ENCODE measurements around the gene TMEM132E.

The TMEM132E gene

GRCh38 chr17:34634551-34635160 lies 55.3 kb downstream of the TMEM132E start:
- DNase-seq (ENCODE audit: low read depth), result no peak

DNA sequence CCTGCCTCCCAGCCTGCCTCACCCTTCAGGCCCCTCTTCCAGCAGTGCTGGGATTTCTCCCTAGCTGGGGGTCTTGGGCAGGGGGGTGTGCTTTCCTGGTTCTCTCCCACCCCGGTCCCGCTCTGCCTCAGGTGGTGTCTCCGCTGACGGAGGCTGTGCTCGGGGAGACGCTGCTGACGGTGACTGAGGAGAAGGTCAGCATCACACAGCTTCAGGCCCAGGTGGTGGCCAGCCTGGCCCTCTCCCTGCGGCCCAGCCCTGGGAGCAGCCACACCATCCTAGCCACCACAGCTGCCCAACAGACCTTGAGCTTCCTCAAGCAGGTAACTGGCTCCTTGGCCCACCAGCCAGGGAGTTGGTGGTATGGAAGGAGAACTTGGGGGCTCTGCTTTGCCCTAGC lies 56.5 kb downstream of the TMEM132E start:
- no peak for DNase-seq (ENCODE audit: low read depth)

GRCh38 chr17:34637041-34637547 lies 57.7 kb downstream of the TMEM132E start:
- no peak for DNase-seq (ENCODE audit: low read depth)

GRCh38 chr17:34637548-34638525 lies 58.5 kb downstream of the TMEM132E start:
- DNase-seq (ENCODE audit: low read depth), result peak; percentile 21

GRCh38 chr17:34638526-34639260 lies 59.3 kb downstream of the TMEM132E start:
- no peak for DNase-seq (ENCODE audit: low read depth)

DNA sequence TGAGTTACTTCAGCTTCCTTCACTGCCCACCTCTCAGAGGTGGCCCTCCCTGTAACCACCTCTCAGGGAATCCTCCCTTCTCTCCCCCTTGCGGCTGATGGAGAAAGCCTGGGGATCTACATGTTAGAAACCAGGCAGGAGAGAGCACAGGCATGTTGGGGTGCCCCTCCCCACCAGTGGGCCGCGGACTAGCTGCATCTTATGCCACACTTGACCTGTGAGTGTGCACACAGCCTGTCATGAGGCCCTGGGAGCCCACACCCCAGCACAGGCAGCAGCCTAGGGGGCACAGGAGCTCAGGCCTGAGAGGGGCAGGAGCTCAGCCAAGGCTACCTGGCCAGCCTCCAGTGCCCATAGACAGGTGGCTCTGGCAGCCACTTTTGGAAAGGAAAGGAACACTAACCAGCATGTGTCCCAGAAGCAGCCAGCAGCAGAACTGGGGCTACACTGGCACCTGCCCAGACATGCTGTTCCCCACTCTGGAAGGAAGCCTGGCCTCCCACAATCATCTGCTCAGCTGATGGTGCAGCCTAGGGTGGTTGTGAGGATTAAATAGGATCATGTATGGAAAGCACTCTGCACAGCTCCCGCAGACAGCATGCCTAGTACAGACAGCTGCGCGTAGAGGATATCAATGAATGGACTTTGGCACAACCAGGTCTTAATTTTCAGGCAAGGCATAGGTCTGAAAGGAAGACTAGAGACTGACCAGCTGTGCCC lies 60.5 kb downstream of the TMEM132E start:
- no peak for DNase-seq (ENCODE audit: low read depth)

- DNase-seq (ENCODE audit: low read depth), result no peak
These were observed 62.0 kb downstream of the TMEM132E start for GRCh38 chr17:34641368-34641767.

- DNase-seq (ENCODE audit: low read depth), result no peak
These were observed 65.7 kb downstream of the TMEM132E start for GRCh38 chr17:34644941-34645550.

DNA sequence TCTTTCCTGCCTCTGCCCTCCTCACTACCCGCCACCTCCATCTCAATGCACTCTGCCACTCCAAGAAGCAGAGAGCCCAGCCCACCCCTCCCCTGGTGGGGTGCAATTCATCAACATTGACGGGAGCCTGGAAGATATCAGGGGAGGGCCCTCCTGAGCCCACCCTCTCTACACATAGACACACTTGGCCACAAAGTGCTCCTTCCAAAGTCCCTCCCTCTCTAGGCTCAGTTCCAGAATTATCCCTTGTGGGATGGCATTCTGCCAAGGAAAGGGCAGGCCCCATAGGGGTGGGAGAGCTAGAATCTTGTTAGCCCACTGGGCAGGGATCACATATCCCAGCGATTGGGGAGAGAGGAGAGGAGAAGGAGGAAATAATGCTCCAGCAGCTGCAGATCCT lies 66.2 kb downstream of the TMEM132E start:
- DNase-seq (ENCODE audit: low read depth), result no peak

DNA sequence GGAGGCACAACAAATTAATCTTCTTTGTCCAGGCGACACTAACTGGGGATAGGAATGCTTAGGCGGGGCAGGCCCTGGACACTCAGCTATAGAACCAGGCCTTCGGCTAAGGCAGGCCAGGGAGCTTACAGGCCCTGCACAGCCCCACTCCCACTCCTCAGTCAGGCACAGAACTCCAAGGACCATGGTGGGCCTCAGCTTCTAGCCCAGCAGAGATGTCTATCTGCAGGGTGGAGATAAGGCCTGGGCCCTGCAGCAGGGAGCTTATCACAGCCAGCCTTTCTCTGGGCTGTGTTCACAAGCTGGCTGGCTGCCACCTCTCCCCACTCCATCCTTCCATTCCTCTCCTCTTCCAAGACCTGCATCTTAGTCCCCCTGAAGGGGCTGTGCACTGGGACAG lies 68.1 kb downstream of the TMEM132E start:
- DNase-seq (ENCODE audit: low read depth), result no peak

DNA sequence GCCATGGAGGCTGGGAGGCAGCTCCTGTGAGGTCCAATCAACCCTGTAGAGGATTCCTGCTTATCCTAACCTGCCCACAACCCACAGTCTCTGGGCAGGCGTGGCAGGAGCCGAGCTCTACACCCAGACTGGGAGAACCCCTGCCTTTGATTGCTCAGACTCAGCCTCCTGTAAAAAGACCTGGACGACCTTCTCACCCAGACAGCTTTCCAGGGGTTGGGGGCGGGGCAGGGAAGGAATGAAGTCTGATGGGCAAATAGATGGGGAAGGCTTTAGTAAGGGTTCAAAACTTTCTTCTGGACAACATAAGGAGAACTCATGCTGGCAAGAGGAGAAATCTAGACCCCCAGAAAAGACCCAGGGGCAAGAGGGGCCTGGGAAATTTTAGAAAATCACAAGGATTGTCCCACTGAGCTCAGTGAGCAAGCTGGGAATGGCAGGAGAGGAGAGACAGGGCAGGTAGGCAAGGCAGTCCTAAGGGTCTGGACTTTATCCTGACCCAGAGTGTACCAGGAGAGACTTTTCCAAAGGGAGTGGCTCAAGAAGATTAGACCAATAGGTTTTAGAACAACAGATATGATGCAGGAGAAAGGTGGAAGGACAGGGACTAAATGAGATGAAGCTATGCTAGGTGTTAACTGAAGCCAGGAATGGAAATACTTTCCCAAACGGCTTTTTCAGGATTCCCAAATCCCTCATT lies 70.8 kb downstream of the TMEM132E start:
- no peak for DNase-seq (ENCODE audit: low read depth)

DNA sequence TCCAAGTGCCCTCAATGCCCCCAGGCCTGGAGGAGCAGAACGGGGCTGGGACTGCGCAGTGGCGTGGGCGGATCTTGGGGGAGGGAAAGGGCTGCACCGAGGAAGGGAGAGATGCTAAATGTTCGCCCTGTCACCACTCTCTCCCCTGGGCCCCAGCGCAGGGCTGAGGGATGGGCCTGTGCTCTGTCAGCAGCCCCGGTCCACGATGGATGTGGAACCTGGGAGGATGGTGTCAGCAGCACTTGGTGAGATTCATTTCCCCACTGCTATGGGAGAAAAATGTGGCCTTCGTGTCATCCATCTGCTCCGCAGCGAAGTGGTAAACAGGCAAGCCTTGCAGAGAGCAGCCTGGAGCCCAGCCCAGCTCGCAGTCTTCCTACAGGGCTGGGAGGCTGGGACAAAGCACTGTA lies 72.0 kb downstream of the TMEM132E start:
- DNase-seq (ENCODE audit: low read depth), result no peak

DNA sequence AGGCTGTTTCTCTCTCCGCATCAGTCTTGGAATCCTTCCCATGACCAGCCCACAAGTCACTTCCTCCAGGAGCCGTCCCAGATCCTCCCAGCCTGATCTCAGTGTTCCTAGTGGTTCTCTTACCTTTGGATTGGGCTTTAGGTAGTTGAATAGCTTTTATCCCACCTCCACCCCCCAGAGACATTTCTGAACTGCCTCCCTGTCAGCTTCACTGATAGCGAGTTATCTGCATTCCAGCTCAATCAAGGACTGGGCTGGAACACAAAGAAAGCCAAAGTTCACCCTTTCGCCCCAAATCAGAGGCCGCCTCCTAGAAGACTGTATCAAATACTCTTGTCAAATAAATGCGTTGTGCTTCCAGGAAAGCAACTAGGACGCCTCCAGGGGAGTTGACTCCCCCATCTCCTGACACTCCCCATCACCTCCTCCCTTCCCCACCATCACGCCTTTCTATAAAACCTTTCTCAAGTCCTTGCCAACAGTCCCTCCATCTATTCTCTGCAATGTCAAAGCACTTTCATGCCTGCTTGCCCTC lies 72.7 kb downstream of the TMEM132E start:
- DNase-seq (ENCODE audit: low read depth), result no peak

DNA sequence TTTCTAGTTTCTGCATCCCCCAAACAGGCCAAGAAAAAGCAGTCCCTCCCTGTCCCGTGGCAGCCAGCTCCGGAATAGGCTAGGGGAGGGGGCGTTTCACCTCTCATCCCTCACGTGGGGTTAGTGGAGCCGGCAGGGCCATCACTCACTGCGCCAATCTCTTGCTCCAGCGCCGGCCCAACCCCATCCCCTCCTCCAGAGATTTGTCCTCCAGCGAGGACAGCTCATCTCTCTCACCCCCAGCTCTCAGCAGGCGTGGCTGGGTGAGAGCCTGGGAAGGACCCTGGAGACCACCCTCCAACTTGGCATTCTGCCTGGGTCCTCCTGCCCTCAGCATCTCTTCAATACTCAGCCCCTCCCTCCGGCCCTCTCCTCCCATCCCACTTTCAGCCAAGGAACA lies 74.1 kb downstream of the TMEM132E start:
- no peak for DNase-seq (ENCODE audit: low read depth)

GRCh38 chr17:34654276-34654880 lies 75.0 kb downstream of the TMEM132E start:
- DNase-seq (ENCODE audit: low read depth), result no peak

- no peak for DNase-seq (ENCODE audit: low read depth)
These were observed 75.5 kb downstream of the TMEM132E start for GRCh38 chr17:34654881-34655276.

- DNase-seq (ENCODE audit: low read depth), result no peak
These were observed 77.4 kb downstream of the TMEM132E start for GRCh38 chr17:34656801-34657200.

DNA sequence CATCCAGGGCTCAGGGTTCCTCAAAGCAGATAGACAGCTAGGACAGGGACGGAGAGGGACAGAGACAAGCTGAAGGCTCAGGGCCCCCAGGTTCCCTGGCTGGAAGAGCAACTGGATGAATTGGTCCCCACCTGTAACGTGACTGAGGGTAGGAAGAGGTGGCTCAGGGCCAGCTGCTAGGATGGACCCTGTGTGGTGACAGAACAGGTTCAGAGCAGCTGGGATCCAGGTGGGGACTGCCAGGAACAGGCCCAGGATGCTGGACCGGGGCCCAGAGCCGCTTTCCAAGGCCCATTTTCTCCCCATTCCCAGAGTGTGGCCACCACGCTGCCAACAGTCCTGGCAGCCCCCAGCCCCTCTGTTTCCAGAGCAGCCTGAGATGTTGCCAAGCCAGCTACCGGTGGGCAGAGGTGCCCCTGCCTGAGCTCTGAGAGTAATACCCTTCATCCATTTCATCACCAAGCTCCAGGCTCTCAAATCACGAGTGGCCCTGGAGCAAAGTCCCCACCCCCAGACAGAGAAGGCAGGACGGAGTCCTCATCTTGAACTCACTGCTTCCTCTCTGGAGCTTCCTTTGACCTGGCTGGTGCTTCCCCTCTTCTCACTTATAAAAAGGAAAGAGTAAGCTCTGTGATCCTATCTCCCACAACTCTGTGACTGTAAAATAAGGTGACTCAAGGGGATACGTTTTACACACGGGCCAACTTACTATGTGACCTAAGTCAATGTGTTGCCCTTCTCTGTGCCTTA lies 79.6 kb downstream of the TMEM132E start:
- DNase-seq (ENCODE audit: low read depth), result no peak

DNA sequence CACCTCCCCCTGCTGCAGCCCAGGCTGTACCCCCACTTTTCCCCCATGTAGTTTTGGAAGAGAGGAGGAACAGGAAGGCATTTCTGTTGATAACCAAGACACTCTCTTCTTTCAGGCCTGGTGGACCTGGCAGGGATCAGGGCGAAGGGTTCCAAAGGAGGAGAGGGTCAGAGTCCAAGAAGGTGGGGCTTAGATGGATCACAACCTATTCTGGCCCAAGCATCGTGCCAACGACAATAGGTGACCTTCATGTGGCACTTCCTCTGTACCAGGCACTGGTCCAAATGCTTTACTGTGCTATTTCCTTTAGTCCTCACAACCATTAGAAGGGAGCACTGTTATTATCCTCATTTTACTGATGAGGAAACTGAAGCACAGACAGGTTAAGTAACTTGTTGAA lies 84.3 kb downstream of the TMEM132E start:
- no peak for DNase-seq (ENCODE audit: low read depth)
